Measurements from ENCODE around the gene TMEM204.

The TMEM204 gene

DNA sequence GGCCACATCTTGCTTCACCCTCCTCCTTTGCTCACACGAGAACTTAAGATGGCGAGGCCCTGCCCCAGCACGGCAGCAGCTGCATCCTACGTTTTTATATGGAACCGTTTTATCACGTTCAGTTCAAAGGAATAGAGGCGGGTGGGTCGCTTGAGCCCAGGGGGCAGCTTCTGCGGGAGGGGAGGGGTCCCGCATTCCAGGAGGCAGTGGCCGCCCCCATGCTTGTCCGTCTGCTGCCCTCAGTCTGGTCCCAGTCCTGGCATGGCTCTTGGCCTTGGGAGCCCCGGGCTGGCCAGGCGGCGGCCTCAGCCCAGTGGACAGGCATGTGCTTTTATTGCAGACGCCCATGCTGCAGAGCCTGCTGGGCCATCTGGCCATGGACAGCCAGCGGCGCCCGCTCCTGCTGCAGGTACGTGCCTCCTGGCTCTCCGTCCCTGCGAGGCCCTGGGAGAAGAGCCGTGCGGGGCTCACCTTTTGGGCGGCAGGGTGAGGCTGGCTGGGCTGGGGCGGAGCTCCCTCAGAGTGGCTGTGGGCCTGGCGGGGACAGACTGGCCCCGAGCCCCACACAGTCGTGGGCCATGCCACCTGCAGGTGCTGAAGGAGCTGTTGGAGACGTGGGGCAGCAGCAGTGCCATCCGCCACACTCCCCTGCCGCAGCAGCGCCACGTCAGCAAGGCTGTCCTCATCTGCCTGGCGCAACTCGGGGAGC, 33.6 kb upstream of the TMEM204 start:
- TF ChIP-seq, protein P1, sequence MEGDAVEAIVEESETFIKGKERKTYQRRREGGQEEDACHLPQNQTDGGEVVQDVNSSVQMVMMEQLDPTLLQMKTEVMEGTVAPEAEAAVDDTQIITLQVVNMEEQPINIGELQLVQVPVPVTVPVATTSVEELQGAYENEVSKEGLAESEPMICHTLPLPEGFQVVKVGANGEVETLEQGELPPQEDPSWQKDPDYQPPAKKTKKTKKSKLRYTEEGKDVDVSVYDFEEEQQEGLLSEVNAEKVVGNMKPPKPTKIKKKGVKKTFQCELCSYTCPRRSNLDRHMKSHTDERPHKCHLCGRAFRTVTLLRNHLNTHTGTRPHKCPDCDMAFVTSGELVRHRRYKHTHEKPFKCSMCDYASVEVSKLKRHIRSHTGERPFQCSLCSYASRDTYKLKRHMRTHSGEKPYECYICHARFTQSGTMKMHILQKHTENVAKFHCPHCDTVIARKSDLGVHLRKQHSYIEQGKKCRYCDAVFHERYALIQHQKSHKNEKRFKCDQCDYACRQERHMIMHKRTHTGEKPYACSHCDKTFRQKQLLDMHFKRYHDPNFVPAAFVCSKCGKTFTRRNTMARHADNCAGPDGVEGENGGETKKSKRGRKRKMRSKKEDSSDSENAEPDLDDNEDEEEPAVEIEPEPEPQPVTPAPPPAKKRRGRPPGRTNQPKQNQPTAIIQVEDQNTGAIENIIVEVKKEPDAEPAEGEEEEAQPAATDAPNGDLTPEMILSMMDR (conservative IDR thresholded peaks at IDR 0.05; ENCODE audit: low read depth) = no peak
- no peak for DNase-seq (ENCODE audit: low spot score)
- CTCF ChIA-PET = interaction anchor here (0.7 kb wide), 1 partner anchor 33 kb away, joined by 4 read pairs; the partner anchor contains the start of gene TMEM204
- H3K27ac ChIP-seq = no peak overlapping the region
- POLR2A ChIA-PET (ENCODE audit: low non-redundant PET) = no interaction called here

- no peak for DNase-seq (ENCODE audit: low spot score)
- ChIA-PET CTCF (no interaction called here), POLR2A (ENCODE audit: low non-redundant PET) (no interaction called here)
- TF ChIP-seq, protein P1 (conservative IDR thresholded peaks at IDR 0.05; ENCODE audit: low read depth) = no peak
- H3K27ac ChIP-seq = no peak overlapping the region
Measured at GRCh38 chr16:1500465-1501150, 32.9 kb upstream of the TMEM204 start.

DNA sequence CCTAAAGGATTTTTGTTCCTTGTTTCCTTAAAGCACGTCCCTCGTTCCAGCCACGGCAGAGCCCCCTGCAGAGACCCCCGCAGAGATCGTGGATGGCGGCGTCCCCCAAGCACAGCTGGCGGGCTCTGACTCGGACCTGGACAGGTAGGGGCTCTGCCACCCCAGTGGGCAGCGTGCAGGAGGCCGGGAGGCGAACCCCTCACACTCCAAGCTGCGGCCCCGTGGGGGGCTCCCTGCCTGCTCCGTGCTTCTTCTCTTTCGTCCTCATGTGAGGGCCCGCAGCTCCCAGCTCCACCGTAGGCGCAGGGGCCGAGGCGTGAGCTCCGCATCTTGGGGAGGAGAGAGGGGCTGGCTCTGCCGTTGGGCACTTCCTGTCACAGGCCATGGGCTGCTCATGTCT, 31.8 kb upstream of the TMEM204 start:
- no peak for DNase-seq (ENCODE audit: low spot score)
- TF ChIP-seq, protein P1 (conservative IDR thresholded peaks at IDR 0.05; ENCODE audit: low read depth) = no peak
- CTCF ChIA-PET = interaction anchor here (0.9 kb wide), 1 partner anchor 19 kb away, joined by 3 read pairs; no protein-coding TSS in a partner anchor
- no peak overlapping the region for H3K27ac ChIP-seq
- POLR2A ChIA-PET (ENCODE audit: low non-redundant PET) = no interaction called here

DNA sequence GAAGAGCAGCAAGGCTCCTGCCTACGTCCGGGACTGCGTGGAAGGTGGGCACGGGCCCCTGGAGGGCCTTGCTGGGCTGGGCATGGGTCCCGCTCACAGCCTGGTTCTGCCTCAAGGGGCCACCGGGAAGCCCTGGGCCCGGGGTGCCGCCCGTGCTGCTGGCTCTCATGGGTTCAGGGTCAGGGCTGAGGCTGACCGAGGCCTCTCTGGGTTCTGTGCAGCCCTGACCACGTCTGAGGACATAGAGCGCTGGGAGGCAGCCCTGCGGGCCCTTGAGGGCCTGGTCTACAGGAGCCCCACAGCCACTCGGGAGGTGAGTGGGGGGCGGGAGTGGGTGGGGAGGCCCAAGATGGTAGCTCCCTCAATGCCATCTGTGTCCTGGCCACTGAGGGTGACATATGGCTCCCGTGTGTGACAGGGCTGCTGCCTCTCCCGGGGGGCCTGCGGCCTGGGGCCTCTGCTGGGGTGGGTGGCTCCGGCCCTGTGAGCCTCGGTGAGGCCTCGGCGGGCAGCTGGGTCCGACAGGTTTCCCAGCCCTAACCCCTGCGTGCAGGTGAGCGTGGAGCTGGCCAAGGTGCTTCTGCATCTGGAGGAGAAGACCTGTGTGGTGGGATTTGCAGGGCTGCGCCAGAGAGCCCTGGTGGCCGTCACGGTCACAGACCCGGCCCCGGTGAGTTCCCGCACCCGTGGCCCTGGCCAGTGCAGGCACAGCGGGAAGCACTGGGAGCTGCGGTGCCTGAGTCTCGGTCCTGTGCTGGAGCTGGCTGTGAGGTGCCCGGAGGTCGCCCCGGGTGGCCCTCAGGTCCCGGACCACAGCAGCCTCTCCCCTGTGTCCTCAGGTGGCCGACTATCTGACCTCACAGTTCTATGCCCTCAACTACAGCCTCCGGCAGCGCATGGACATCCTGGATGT, 31.1 kb upstream of the TMEM204 start:
- TF ChIP-seq, protein P1 (conservative IDR thresholded peaks at IDR 0.05; ENCODE audit: low read depth) = no peak
- ChIA-PET POLR2A (ENCODE audit: low non-redundant PET) (no interaction called here), CTCF (interaction anchor here (0.9 kb wide), 1 partner anchor 18 kb away, joined by 3 read pairs; no protein-coding TSS in a partner anchor)
- no peak for DNase-seq (ENCODE audit: low spot score)
- no peak overlapping the region for H3K27ac ChIP-seq

GRCh38 chr16:1503110-1503955, 30.1 kb upstream of the TMEM204 start:
- TF ChIP-seq, protein P1 (conservative IDR thresholded peaks at IDR 0.05; ENCODE audit: low read depth) = no peak
- no peak overlapping the region for H3K27ac ChIP-seq
- POLR2A ChIA-PET (ENCODE audit: low non-redundant PET) = no interaction called here
- no peak for DNase-seq (ENCODE audit: low spot score)
- CTCF ChIA-PET = no interaction called here

All from RWPE1 (cell line).